ENCODE data around the gene PHIP.

The PHIP gene

DNA sequence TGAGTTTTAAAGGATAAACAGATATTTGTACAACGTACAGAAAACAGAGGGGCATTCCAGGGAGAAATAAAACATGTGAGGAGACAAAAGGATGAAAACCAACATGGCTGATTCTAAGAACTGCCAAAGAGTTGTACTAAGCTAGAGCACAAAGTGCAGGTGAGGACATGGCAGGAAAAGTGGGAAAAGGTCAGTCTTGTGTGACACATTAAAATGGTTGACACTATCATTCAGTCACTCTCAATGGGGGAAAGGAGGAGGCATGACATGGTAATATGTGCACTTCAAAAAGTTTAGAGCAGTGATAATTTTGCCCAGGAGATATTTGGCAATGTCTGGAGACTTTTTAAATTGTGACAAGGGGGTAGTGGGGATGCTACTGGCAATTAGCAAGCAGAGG is 21.8 kb downstream of the PHIP start:
- TF ChIP-seq POLR2A (IDR thresholded peaks at IDR 0.05; ENCODE audit: low read length) (no peak), GATA1 (IDR thresholded peaks at IDR 0.05; ENCODE audit: low read depth, low read length) (no peak)

DNA sequence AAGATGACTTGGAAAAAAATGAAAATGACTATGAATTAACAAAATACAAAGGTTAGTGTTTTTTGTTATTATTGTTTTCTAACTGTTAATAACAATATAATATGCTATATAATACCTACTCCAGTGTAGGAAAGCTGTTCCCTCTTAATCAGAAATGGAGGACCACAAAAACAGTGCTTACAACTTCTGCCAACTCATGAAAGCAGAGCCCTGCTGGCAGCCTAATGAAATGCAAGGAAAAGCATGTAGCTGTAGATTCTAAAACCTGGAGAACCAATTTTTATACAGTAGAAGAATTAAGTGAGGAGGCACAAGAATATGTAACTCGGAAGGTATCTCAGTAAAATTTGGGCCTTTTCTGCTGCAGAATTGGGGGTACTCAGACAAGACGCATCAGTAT is 29.4 kb downstream of the PHIP start:
- TF ChIP-seq GATA1 (IDR thresholded peaks at IDR 0.05; ENCODE audit: low read depth, low read length) (no peak), POLR2A (IDR thresholded peaks at IDR 0.05; ENCODE audit: low read length) (no peak)
- DNase-seq = peak; percentile 49 to 53

More for the DNA sequence above, 21.8 kb downstream of the PHIP start:
- DNase-seq = no peak

GRCh38 chr6:79047072-79047471 is 31.0 kb downstream of the PHIP start:
- TF ChIP-seq GATA1 (IDR thresholded peaks at IDR 0.05; ENCODE audit: low read depth, low read length) (no peak), POLR2A (IDR thresholded peaks at IDR 0.05; ENCODE audit: low read length) (no peak)
- no peak for DNase-seq

DNA sequence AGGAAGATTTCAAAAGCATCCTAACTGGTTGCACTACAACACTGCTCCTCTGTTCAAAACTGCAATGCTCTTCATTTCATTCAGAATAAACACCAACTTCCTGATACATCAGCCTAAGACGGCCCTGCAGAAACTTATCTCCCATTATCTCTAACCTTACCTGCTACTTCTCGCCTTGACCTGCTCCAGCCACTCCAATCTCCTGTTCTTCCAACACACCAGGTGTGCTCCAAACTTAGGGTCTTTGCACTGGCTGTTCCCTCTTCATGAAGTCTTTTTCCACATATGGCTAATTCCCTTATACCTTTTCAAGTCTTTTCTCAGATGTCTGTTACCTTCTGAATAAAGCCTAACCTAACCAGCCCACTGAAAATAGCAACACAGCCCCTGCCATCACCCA is 32.1 kb downstream of the PHIP start:
- DNase-seq = no peak
- TF ChIP-seq GATA1 (IDR thresholded peaks at IDR 0.05; ENCODE audit: low read depth, low read length) (no peak), POLR2A (IDR thresholded peaks at IDR 0.05; ENCODE audit: low read length) (no peak)

- no peak for DNase-seq
- TF ChIP-seq POLR2A (IDR thresholded peaks at IDR 0.05; ENCODE audit: low read length) (no peak), GATA1 (IDR thresholded peaks at IDR 0.05; ENCODE audit: low read depth, low read length) (no peak)
These were observed 35.3 kb downstream of the PHIP start for GRCh38 chr6:79042799-79043126.

GRCh38 chr6:79042088-79042798 is 35.8 kb downstream of the PHIP start:
- TF ChIP-seq GATA1 (IDR thresholded peaks at IDR 0.05; ENCODE audit: low read depth, low read length) (no peak), POLR2A (IDR thresholded peaks at IDR 0.05; ENCODE audit: low read length) (no peak)
- no peak for DNase-seq

DNA sequence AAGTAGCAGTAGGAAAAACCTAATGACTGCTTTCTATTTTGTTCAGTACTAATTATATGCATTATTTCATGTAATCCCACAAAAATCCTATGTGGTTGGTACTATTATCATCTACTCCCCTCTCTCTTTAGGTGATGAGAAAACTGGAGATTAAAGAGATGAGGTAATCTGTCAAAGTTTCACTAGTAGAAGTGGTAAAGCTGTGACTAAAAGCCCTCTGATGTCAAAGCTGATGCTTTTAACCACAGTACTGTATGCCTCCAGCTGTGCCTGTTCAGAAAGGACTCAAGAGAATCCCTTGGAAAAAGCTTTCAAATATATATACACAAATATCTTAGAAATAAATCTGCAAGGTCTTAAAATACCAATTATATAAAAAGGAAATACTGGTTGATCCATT is 38.0 kb downstream of the PHIP start:
- DNase-seq = no peak
- no peak for TF ChIP-seq POLR2A (IDR thresholded peaks at IDR 0.05; ENCODE audit: low read length)
- TF ChIP-seq GATA1 (IDR thresholded peaks at IDR 0.05; ENCODE audit: low read depth, low read length) = no peak

- no peak for TF ChIP-seq GATA1 (IDR thresholded peaks at IDR 0.05; ENCODE audit: low read depth, low read length)
- no peak for TF ChIP-seq POLR2A (IDR thresholded peaks at IDR 0.05; ENCODE audit: low read length)
- no peak for DNase-seq
These were observed 40.0 kb downstream of the PHIP start for GRCh38 chr6:79038061-79038460.

- TF ChIP-seq POLR2A (IDR thresholded peaks at IDR 0.05; ENCODE audit: low read length) (no peak), GATA1 (IDR thresholded peaks at IDR 0.05; ENCODE audit: low read depth, low read length) (no peak)
- DNase-seq = no peak
These were observed 43.2 kb downstream of the PHIP start for GRCh38 chr6:79034865-79035264.

- TF ChIP-seq GATA1 (IDR thresholded peaks at IDR 0.05; ENCODE audit: low read depth, low read length) = no peak
- TF ChIP-seq POLR2A (IDR thresholded peaks at IDR 0.05; ENCODE audit: low read length) = no peak
- no peak for DNase-seq
These were observed 44.8 kb downstream of the PHIP start for GRCh38 chr6:79033279-79033678.

- TF ChIP-seq POLR2A (IDR thresholded peaks at IDR 0.05; ENCODE audit: low read length) (no peak), GATA1 (IDR thresholded peaks at IDR 0.05; ENCODE audit: low read depth, low read length) (no peak)
These were observed 46.0 kb downstream of the PHIP start for GRCh38 chr6:79031821-79032590.

DNA sequence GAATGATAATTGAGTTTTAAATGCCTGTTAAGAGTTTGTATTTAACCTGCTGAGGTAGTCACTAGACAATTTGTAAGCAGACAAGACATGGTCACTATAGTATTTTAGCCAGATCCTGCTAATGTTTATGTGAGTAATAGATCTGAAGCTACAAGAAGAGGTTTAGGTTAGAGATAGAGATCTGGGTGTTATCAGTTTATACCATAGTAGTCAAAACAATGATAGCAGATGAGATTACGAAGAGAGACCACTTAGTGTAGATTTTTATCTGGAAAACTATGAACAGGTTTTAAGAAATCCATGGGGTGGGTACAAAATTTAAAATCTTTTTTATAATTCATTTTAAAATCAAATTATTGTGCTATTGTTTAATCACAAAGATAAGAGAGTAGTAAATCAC is 47.5 kb downstream of the PHIP start:
- no peak for TF ChIP-seq POLR2A (IDR thresholded peaks at IDR 0.05; ENCODE audit: low read length)
- no peak for TF ChIP-seq GATA1 (IDR thresholded peaks at IDR 0.05; ENCODE audit: low read depth, low read length)
- DNase-seq = no peak

More at GRCh38 chr6:79031821-79032590, 46.0 kb downstream of the PHIP start:
- no peak for DNase-seq

DNA sequence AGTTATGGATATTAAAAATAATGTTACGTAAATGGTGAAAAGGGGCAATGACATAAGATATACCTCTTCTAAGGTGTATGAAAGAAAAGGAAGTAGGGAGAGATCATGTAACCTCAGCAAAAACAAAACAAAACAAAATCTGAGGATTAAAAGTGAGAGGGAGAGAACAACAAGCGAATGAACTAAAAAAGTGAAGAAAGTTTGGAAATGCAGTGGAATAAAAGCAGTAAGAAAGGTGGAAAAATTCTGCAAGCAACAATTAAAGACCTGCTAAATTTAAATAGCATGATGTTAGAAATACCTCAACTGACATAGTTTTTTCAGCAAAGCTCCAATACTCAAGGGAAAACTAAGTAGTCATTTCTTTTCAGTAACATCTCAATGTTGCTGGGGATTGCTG is 48.0 kb downstream of the PHIP start:
- TF ChIP-seq GATA1 (IDR thresholded peaks at IDR 0.05; ENCODE audit: low read depth, low read length) (no peak), POLR2A (IDR thresholded peaks at IDR 0.05; ENCODE audit: low read length) (no peak)
- no peak for DNase-seq

- TF ChIP-seq POLR2A (IDR thresholded peaks at IDR 0.05; ENCODE audit: low read length) = no peak
- TF ChIP-seq GATA1 (IDR thresholded peaks at IDR 0.05; ENCODE audit: low read depth, low read length) = no peak
- DNase-seq = no peak
These were observed 49.3 kb downstream of the PHIP start for GRCh38 chr6:79028641-79029314.
